RWPE2 (cell line): Measurements from ENCODE around the gene CFAP20DC.

ENCODE experiments used
- ATAC-seq: fragments of 200-7000 bp; cut with Tn5 transposase; 3 replicates; pipeline ENCODE4 v1.9.1; 2021; ENCODE audit warnings: low read depth
- DNase-seq: peaks from one replicate; pipeline ENCODE4 v3.0.0-alpha.2; 2020; ENCODE audit warnings: low spot score
- H3K27ac ChIP-seq: fragments of 450-650 bp; 2 replicates; pipeline ENCODE4 v1.5.1; 2017; ENCODE audit warnings: mild to moderate bottlenecking; ENCODE audit not compliant: poor library complexity, severe bottlenecking
- H3K27me3 ChIP-seq: fragments of 250-450 bp; sonication (Bioruptor Pico); 2 replicates; pipeline ENCODE4 v1.5.1; 2021; ENCODE audit warnings: mild to moderate bottlenecking, moderate library complexity; ENCODE audit not compliant: insufficient read depth, poor library complexity, severe bottlenecking
- H3K36me3 ChIP-seq: fragments of 250-450 bp; sonication (Bioruptor Pico); 2 replicates; pipeline ENCODE4 v1.5.1; 2020; ENCODE audit warnings: low read depth, mild to moderate bottlenecking, moderate library complexity
- H3K4me1 ChIP-seq: fragments of 250-450 bp; sonication (Bioruptor Pico); 2 replicates; pipeline ENCODE4 v1.5.1; 2021; ENCODE audit warnings: mild to moderate bottlenecking, moderate library complexity; ENCODE audit not compliant: insufficient read depth, poor library complexity, severe bottlenecking
- H3K4me3 ChIP-seq: fragments of 250-450 bp; sonication (Bioruptor Pico); 2 replicates; pipeline ENCODE4 v1.5.1; 2021; ENCODE audit warnings: mild to moderate bottlenecking, moderate library complexity; ENCODE audit not compliant: severe bottlenecking
- H3K9me3 ChIP-seq: fragments of 250-450 bp; sonication (Bioruptor Pico); 2 replicates; pipeline ENCODE4 v1.5.1; 2021; ENCODE audit warnings: mild to moderate bottlenecking, moderate library complexity; ENCODE audit not compliant: severe bottlenecking
- CTCF ChIP-seq: fragments of 450-650 bp; IDR thresholded peaks from one replicate; pipeline ENCODE4 v1.5.1; 2017; ENCODE audit warnings: mild to moderate bottlenecking, moderate library complexity; ENCODE audit not compliant: poor library complexity, severe bottlenecking

The CFAP20DC gene

GRCh38 chr3:58693940-58694850 lies 355.6 kb downstream of the CFAP20DC start:
- Histone ChIP-seq H3K36me3 (no peaks in the 10 kb centered on the region), H3K4me3 (no peak overlapping the region), H3K4me1 (no peaks in the 10 kb centered on the region), H3K9me3 (peaks cover 4% of the 10 kb centered on the region), H3K27ac (no peak overlapping the region), H3K27me3 (no peaks in the 10 kb centered on the region)
- no peak for DNase-seq
- ATAC-seq, result no peak
- no peak for TF ChIP-seq CTCF

- Histone ChIP-seq H3K27me3 (no peaks in the 10 kb centered on the region), H3K36me3 (no peaks in the 10 kb centered on the region), H3K4me1 (no peaks in the 10 kb centered on the region), H3K9me3 (peaks cover 4% of the 10 kb centered on the region), H3K27ac (no peak overlapping the region), H3K4me3 (no peak overlapping the region)
- ATAC-seq (no peak), DNase-seq (no peak)
- no peak for TF ChIP-seq CTCF
Measured at GRCh38 chr3:58692484-58692883, 357.3 kb downstream of the CFAP20DC start.
